ENCODE data around the gene FADS3. TPM values are rescaled to one million over a fixed set of nuclear protein-coding genes. Genes with fewer than 3 reads are reported as not detected.
A peak's percentile ranks its signal among the peaks of the same experiment; 100 is the strongest.

Gene FADS3
- total RNA-seq, 3 donors from 2014 or later: 38.8 to 156 (median 112) TPM

- no peak for TF ChIP-seq CTCF (IDR thresholded peaks at IDR 0.05)
- no peak for TF ChIP-seq POLR2AphosphoS5 (IDR thresholded peaks at IDR 0.05)
- TF ChIP-seq POLR2A (IDR thresholded peaks at IDR 0.05): no peak
- DNase-seq (ENCODE audit: low spot score in 2 of 2): no peak
- intact Hi-C loops (cut with DNase I; ENCODE audit: low total_unique reads): loop anchor here (1.0 kb wide), 1 partner anchor 32 kb away; no protein-coding TSS in a partner anchor
- no peaks in the 10 kb centered on the region for H3K9me3 ChIP-seq
- no peaks in the 10 kb centered on the region for H3K36me3 ChIP-seq
- no peak overlapping the region for H3K4me3 ChIP-seq
- no peaks in the 10 kb centered on the region for H3K27me3 ChIP-seq
- H3K27ac ChIP-seq: no peak overlapping the region
- H3K4me1 ChIP-seq: no peaks in the 10 kb centered on the region
Measured at GRCh38 chr11:61837411-61838005, 53.8 kb downstream of the FADS3 start.

DNA sequence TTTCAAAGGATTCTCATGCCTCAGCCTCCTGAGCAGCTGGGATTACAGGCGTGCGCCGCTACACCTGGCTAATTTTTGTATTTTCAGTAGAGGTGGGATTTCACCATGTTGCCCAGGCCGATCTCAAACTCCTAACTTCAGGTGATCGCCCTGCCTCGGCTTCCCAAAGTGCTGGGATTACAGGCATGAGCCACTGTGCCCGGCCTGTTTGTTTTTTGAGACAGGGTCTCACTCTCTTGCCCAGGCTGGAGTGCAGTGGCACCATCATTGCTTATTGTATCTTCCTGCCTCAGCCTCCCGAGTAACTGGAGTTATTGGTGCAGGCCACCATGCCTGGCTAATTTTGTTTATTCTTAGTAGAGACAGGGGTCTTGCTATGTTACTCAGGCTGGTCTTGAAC is 55.2 kb downstream of the FADS3 start:
- DNase-seq (ENCODE audit: low spot score in 2 of 2): no peak
- no peak overlapping the region for H3K27ac ChIP-seq
- intact Hi-C loops (cut with DNase I; ENCODE audit: low total_unique reads): no loop called here

GRCh38 chr11:61834278-61835048 is 56.9 kb downstream of the FADS3 start:
- no peak for DNase-seq (ENCODE audit: low spot score in 2 of 2)
- intact Hi-C loops (cut with DNase I; ENCODE audit: low total_unique reads): no loop called here
- no peaks in the 10 kb centered on the region for H3K4me1 ChIP-seq
- no peaks in the 10 kb centered on the region for H3K27me3 ChIP-seq
- no peak for TF ChIP-seq CTCF (IDR thresholded peaks at IDR 0.05)
- no peak for TF ChIP-seq POLR2A (IDR thresholded peaks at IDR 0.05)
- no peak for TF ChIP-seq POLR2AphosphoS5 (IDR thresholded peaks at IDR 0.05)
- no peak overlapping the region for H3K4me3 ChIP-seq
- no peaks in the 10 kb centered on the region for H3K36me3 ChIP-seq
- H3K9me3 ChIP-seq: no peaks in the 10 kb centered on the region
- peak overlapping the region in 1 of 2 donors; percentile 52 for H3K27ac ChIP-seq

More for the DNA sequence above, 55.2 kb downstream of the FADS3 start:
- Histone ChIP-seq H3K27me3 (no peaks in the 10 kb centered on the region), H3K4me1 (no peaks in the 10 kb centered on the region), H3K4me3 (no peak overlapping the region), H3K9me3 (no peaks in the 10 kb centered on the region), H3K36me3 (no peaks in the 10 kb centered on the region)
- TF ChIP-seq POLR2A (IDR thresholded peaks at IDR 0.05): no peak
- TF ChIP-seq POLR2AphosphoS5 (IDR thresholded peaks at IDR 0.05): no peak
- TF ChIP-seq CTCF (IDR thresholded peaks at IDR 0.05): no peak

DNA sequence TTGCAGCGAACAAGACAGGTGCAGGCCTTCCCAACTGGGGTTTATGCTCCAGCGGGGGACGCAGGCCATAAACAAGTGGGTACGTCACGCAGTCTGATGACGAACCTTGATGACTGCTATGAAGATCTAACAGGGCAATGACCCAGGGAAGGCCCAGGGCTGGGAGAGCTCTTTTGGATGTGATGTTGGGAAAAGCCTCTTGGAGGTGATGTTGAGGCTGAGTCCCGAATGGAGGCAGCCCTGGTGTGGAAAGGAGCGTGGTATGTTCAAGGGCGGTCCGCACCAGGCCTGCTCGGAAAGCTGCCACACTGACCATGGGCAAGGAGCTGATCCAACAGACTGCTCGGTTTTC is 57.4 kb downstream of the FADS3 start:
- TF ChIP-seq POLR2A (IDR thresholded peaks at IDR 0.05) (no peak), POLR2AphosphoS5 (IDR thresholded peaks at IDR 0.05) (no peak), CTCF (IDR thresholded peaks at IDR 0.05) (no peak)
- Histone ChIP-seq H3K9me3 (no peaks in the 10 kb centered on the region), H3K4me1 (no peaks in the 10 kb centered on the region), H3K4me3 (no peak overlapping the region), H3K36me3 (no peaks in the 10 kb centered on the region), H3K27ac (no peak overlapping the region), H3K27me3 (no peaks in the 10 kb centered on the region)
- intact Hi-C loops (cut with DNase I; ENCODE audit: low total_unique reads): no loop called here
- no peak for DNase-seq (ENCODE audit: low spot score in 2 of 2)

DNA sequence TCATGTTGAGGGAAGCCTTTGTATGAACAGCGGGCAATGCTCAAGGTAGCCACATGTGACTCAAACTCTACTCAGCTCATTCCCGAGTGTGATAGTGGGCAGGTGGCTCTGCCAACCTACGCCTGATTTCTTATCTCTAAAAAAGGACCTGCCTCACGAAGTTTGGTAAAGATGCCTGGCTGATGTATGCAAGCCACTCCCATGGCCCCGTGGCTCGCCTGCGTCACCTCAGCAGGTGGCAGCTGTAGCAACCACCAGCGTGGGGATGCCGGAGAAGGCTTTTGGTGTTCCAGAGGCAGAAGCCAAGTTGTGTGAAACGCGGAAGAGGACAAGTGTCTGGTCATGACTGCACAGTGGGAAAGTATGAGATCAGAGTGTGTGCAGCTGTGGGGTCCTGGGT is 57.9 kb downstream of the FADS3 start:
- Histone ChIP-seq H3K36me3 (no peaks in the 10 kb centered on the region), H3K27ac (no peak overlapping the region), H3K27me3 (no peaks in the 10 kb centered on the region), H3K4me1 (peaks cover 0 to 2% of the 10 kb centered on the region in 2 donors), H3K9me3 (no peaks in the 10 kb centered on the region), H3K4me3 (no peak overlapping the region)
- intact Hi-C loops (cut with DNase I; ENCODE audit: low total_unique reads): no loop called here
- no peak for DNase-seq (ENCODE audit: low spot score in 2 of 2)
- TF ChIP-seq CTCF (IDR thresholded peaks at IDR 0.05) (no peak), POLR2AphosphoS5 (IDR thresholded peaks at IDR 0.05) (no peak), POLR2A (IDR thresholded peaks at IDR 0.05) (no peak)

Data from breast epithelium (tissue), 4 donors.